ENCODE measurements around the gene CUL4A. TPM values are rescaled to one million over a fixed set of nuclear protein-coding genes. Genes with fewer than 3 reads are reported as not detected.

The CUL4A gene
- total and polyA plus RNA-seq, 2 donors (not counting 3 experiments of a cell fraction or from before 2014, with no cell fraction given) = 37.9 to 80.0 TPM

GRCh38 chr13:113295776-113296175 lies 86.4 kb downstream of the CUL4A start:
- Histone ChIP-seq H3K79me2 (ENCODE audit: control insufficient read depth, insufficient read depth, low read length) (peaks cover 36% of the 10 kb centered on the region), H3K4me3 (replicated peaks in 1 of 3; ENCODE audit: insufficient read depth in 1 of 3, low read depth in 1 of 3, low read length in 3 of 3) (no peak overlapping the region), H3K27ac (ENCODE audit: insufficient read depth, low read depth, low read length) (no peak overlapping the region), H3K9me3 (replicated peaks; ENCODE audit: control insufficient read depth, insufficient read depth, low read length) (no peaks in the 10 kb centered on the region), H3K4me2 (ENCODE audit: insufficient read depth, low read length) (no peak overlapping the region), H3K27me3 (ENCODE audit: control insufficient read depth in 2 of 2, insufficient read depth in 2 of 2, low read length in 2 of 2) (peaks cover 9 to 15% of the 10 kb centered on the region in 2 experiments), H3K36me3 (ENCODE audit: control insufficient read depth in 2 of 2, extremely low read depth in 1 of 2, insufficient read depth in 2 of 2, low read length in 2 of 2) (no peaks in the 10 kb centered on the region), H2AFZ (ENCODE audit: low read depth, low read length) (no peak overlapping the region), H4K20me1 (replicated peaks; ENCODE audit: control insufficient read depth, extremely low read depth, insufficient read depth, low read length) (no peaks in the 10 kb centered on the region), H3K4me1 (ENCODE audit: control insufficient read depth, extremely low read depth, insufficient read depth, low read length) (peaks cover 11% of the 10 kb centered on the region), H3K9ac (replicated peaks; ENCODE audit: extremely low read depth, insufficient read depth, low read length) (no peak overlapping the region), H3K9me1 (replicated peaks; ENCODE audit: control insufficient read depth, extremely low read depth, insufficient read depth, low read length) (no peaks in the 10 kb centered on the region)
- TF ChIP-seq POLR2AphosphoS5 (IDR thresholded peaks at IDR 0.05; ENCODE audit: insufficient read depth, low read depth, low read length) (no peak), JUN (IDR thresholded peaks at IDR 0.05; ENCODE audit: borderline replicate concordance, insufficient read depth, insufficient read length, low read depth) (no peak), EZH2 (IDR thresholded peaks at IDR 0.05; ENCODE audit: borderline replicate concordance, low read depth, low read length, severe bottlenecking) (no peak), GATA2 (IDR thresholded peaks at IDR 0.05; ENCODE audit: insufficient read depth, insufficient read length, low read depth, low read length) (no peak)
- intact Hi-C loops (cut with micrococcal nuclease) = loop anchor here (2.0 kb wide), 1 partner anchor 195 kb away; the partner anchor contains the start of gene DCUN1D2
- no TSS peak for BruUV-seq (replicated peaks)
- ChIA-PET CTCF (no interaction called here), POLR2A (no interaction called here)
- dilution Hi-C loops (cut with MboI; ENCODE audit: extremely low pct_ligation_motif_present, low sequenced_read_pairs) = no loop called here
- no peak for DNase-seq (ENCODE audit: low read depth, low spot score)
- FAIRE-seq = no peak

GRCh38 chr13:113296823-113297369 lies 87.5 kb downstream of the CUL4A start, which contains the start of gene LAMP1:
Gene LAMP1, plus strand, starts transcription at chr13:113297239. Its CDS starts 196 bp downstream, at chr13:113297435.
- dilution Hi-C loops (cut with MboI; ENCODE audit: extremely low pct_ligation_motif_present, low sequenced_read_pairs) (no loop called here), intact Hi-C loops (cut with micrococcal nuclease) (loop anchor here (2.0 kb wide), 1 partner anchor 194 kb away; the partner anchor contains the start of gene DCUN1D2)
- TF ChIP-seq POLR2A (IDR thresholded peaks at IDR 0.05; ENCODE audit: low read depth, low read length) (peak; percentile 49), FOS (IDR thresholded peaks at IDR 0.05; ENCODE audit: borderline replicate concordance, insufficient read depth, low read length) (no peak), POLR2AphosphoS5 (IDR thresholded peaks at IDR 0.05; ENCODE audit: insufficient read depth, low read depth, low read length) (peak; percentile 83), JUN (IDR thresholded peaks at IDR 0.05; ENCODE audit: borderline replicate concordance, insufficient read depth, insufficient read length, low read depth) (no peak), GATA2 (IDR thresholded peaks at IDR 0.05; ENCODE audit: insufficient read depth, insufficient read length, low read depth, low read length) (no peak), CTCF (IDR thresholded peaks at IDR 0.05; ENCODE audit: extremely low read depth in 1 of 2, insufficient read depth in 1 of 2, low read depth in 1 of 2, low read length in 2 of 2) (no peak), MAX (IDR thresholded peaks at IDR 0.05; ENCODE audit: insufficient read depth, insufficient read length) (peak; percentile 99), EZH2 (IDR thresholded peaks at IDR 0.05; ENCODE audit: borderline replicate concordance, low read depth, low read length, severe bottlenecking) (no peak), MYC (IDR thresholded peaks at IDR 0.05; ENCODE audit: low read depth, low read length) (peak; percentile 67)
- Histone ChIP-seq H3K4me2 (ENCODE audit: insufficient read depth, low read length) (peak within 1 kb of the TSS; percentile 87), H2AFZ (ENCODE audit: low read depth, low read length) (peak within 1 kb of the TSS; percentile 99), H3K4me3 (replicated peaks in 1 of 3; ENCODE audit: insufficient read depth in 1 of 3, low read depth in 1 of 3, low read length in 3 of 3) (peak within 1 kb of the TSS; percentile 57 to 93 (median 82)), H3K9me1 (replicated peaks; ENCODE audit: control insufficient read depth, extremely low read depth, insufficient read depth, low read length) (no peaks in the 10 kb centered on the region), H4K20me1 (replicated peaks; ENCODE audit: control insufficient read depth, extremely low read depth, insufficient read depth, low read length) (no peaks in the 10 kb centered on the region), H3K36me3 (ENCODE audit: control insufficient read depth in 2 of 2, extremely low read depth in 1 of 2, insufficient read depth in 2 of 2, low read length in 2 of 2) (no peaks in the 10 kb centered on the region), H3K9ac (replicated peaks; ENCODE audit: extremely low read depth, insufficient read depth, low read length) (peak within 1 kb of the TSS; percentile 95), H3K9me3 (replicated peaks; ENCODE audit: control insufficient read depth, insufficient read depth, low read length) (no peaks in the 10 kb centered on the region), H3K27me3 (ENCODE audit: control insufficient read depth in 2 of 2, insufficient read depth in 2 of 2, low read length in 2 of 2) (peaks cover 4 to 11% of the 10 kb centered on the region in 2 experiments), H3K27ac (ENCODE audit: insufficient read depth, low read depth, low read length) (peak within 1 kb of the TSS; percentile 52), H3K79me2 (ENCODE audit: control insufficient read depth, insufficient read depth, low read length) (peaks cover 46% of the 10 kb centered on the region), H3K4me1 (ENCODE audit: control insufficient read depth, extremely low read depth, insufficient read depth, low read length) (peaks cover 11% of the 10 kb centered on the region)
- POLR2A ChIA-PET = no interaction called here
- FAIRE-seq = peak; percentile 83
- CTCF ChIA-PET = no interaction called here
- no TSS peak for BruUV-seq (replicated peaks)
- DNase-seq (ENCODE audit: low read depth, low spot score) = peak; percentile 97

All from endothelial cell of umbilical vein (primary cell).